Renal pelvis (tissue), 4 donors: ENCODE measurements around the gene GOLGA6D. TPM values are rescaled to one million over a fixed set of nuclear protein-coding genes. Genes with fewer than 3 reads are reported as not detected.
"Not testable (repeated sequence)": the region's sequence is repeated elsewhere in the genome, so short reads cannot be mapped to it uniquely, and the experiment has no call there.

Experiments used
- DNase-seq: peaks from one replicate; pipeline ENCODE4 v3.0.0-alpha.2; 2013
- polyA plus RNA-seq, 3 donors: library from polyadenylated mRNA; unstranded; fragments of 120-200 nt; gene quantifications; one replicate each; pipeline ENCODE4 v1.2.1, GENCODE V29; 2013; ENCODE audit not compliant: insufficient read length in 3 of 3

GOLGA6D gene
- polyA plus RNA-seq, 3 donors: 0.13 to 1.1 (median 0.38) TPM

GRCh38 chr15:75333654-75334419, 51.2 kb downstream of the GOLGA6D start:
- not testable (repeated sequence) for DNase-seq

DNA sequence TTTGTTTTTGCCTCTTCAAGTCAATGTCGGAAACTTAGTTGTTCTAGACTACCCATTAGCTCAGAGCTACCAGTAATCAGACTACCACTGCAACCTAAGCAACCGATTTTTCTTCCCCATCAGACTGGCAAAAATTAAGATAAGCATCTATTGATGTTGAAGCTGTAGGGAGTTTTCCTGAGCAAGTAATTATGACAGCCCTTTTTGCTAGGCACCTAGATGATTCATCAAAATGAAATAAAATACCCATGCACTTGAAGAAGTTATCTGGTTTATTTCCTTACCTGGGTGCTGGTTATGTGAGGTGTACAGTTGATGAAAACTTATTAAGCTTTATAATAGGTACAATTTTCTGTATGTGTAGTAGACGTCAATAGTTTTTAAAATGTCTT, 52.7 kb downstream of the GOLGA6D start:
- DNase-seq: no peak

- DNase-seq: peak; percentile 95
Measured at GRCh38 chr15:75335705-75336355, 53.2 kb downstream of the GOLGA6D start, which contains the start of gene COMMD4. COMMD4 (plus strand) TSS chr15:75336063; CDS start chr15:75336090, 27 bp downstream.

- no peak for DNase-seq
Measured at GRCh38 chr15:75338661-75339240, 56.1 kb downstream of the GOLGA6D start.

DNA sequence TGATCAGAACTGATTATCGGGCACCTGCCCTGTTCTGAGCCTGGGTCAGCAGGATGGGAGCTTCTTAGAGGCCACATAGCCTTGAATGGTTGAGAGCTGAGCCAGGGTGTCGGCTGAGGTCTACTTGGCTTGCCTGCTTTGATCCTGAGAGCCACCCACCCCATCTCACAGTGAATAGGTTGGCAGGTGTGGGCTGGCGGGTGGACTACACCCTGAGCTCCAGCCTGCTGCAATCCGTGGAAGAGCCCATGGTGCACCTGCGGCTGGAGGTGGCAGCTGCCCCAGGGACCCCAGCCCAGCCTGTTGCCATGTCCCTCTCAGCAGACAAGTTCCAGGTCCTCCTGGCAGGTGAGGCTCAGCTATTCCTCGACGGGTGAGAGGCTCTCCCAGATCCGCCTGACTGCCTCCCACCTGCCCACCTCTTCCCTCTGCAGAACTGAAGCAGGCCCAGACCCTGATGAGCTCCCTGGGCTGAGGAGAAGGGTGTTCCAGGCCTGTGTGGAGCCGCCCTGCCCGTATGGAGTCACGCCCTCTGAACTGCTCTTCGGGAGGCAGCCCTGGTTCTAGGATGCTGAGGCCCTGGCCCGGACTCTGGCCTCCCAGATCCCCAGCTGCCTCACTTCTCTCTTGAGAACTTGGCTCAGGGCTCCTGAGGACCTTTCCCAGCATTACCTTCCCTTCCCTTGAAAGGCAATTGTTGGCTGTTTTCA, 57.1 kb downstream of the GOLGA6D start:
- no peak for DNase-seq

GRCh38 chr15:75342221-75342620, 59.6 kb downstream of the GOLGA6D start:
- no peak for DNase-seq

DNA sequence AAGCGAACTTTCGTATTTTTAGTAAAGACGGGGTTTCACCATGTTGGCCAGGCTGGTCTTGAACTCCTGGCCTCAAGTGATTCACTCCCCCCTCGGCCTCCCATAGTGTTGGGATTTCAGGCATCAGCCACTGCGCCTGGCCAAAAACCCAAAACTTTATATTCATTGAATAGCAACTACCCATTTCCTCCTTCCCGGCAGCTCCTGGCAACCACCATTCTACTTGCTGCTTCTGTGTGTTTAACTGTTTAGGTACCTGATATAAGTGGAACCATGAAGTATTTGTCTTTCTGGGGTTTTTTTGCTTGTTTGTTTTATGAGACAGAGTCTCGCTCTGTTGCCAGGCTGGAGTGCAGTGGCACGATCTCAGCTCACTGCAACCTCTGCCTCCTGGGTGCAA, 61.3 kb downstream of the GOLGA6D start:
- DNase-seq: not testable (repeated sequence)

Other genes starting within 250 kb of the GOLGA6D start
- 10 to 100 TPM; 10.4 to 13.1 (median 11.1) TPM for gene C15orf39, start 81.0 kb upstream of the GOLGA6D start, polyA plus RNA-seq
- gene GOLGA6C, start 24.5 kb upstream of the GOLGA6D start, polyA plus RNA-seq: not detected
- 100 to 1,000 TPM in 2 of 3 donors, 10 to 100 TPM in 1; 94.1 to 112 (median 106) TPM for gene COMMD4, start 53.2 kb downstream of the GOLGA6D start, polyA plus RNA-seq
- 10 to 100 TPM; 17.9 to 35.5 (median 35.3) TPM for gene NEIL1, start 64.2 kb downstream of the GOLGA6D start, polyA plus RNA-seq
- gene MAN2C1, start 85.8 kb downstream of the GOLGA6D start, polyA plus RNA-seq: 100 to 1,000 TPM; 105 to 232 (median 172) TPM
- gene SIN3A, start 168.9 kb downstream of the GOLGA6D start, polyA plus RNA-seq: 10 to 100 TPM; 56.2 to 59.8 (median 56.3) TPM